HG03103 (cell line): Measurements from ENCODE around the gene USP36.

Experiments
- ATAC-seq: cut with Tn5 transposase; IDR thresholded peaks from one replicate; pipeline ENCODE4 v1.9.1; 2021; ENCODE audit warnings: low read depth; ENCODE audit not compliant: unreplicated experiment

Gene USP36

DNA sequence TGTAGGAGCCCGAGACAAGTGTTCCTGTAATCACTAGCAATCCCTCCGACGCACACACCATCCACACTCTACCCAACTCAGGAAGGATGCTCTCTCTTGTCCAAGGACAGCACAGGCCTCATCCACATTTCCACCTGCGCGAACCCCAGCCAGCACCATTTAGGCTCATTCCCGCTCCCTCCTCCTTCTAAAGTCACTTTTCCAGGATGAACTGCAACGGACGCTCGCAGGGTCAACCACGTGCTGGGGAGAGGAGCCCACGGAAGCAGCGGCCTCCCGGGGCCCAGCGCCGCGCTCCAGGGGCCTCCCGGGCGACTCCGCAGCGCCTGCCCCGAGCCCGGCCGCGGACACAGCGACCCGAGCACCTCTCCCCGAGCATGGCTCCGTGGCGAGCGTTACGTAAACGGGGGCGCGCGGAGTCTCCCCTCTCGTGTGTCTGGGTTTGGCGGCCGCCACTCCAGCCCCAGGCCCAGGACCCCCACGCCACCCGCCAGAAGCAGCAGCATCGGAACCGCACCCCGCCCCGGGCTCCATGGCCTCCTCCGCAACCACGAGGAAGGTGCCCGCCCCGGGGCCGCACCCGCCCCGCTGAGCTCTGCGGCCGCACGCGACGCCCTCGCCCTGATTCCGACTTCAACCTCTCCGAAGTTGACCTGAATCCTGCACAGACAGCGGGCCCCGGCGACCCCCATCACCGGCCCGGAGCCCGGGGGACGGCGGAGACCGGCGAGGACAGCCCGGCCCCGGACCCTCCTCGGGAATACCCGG is 668 bp downstream of the USP36 start:
- no peak for ATAC-seq

GRCh38 chr17:78839235-78839761 is 1.3 kb downstream of the USP36 start:
- ATAC-seq: no peak

- ATAC-seq: no peak
Observed at GRCh38 chr17:78838574-78839005, 2.0 kb downstream of the USP36 start.

DNA sequence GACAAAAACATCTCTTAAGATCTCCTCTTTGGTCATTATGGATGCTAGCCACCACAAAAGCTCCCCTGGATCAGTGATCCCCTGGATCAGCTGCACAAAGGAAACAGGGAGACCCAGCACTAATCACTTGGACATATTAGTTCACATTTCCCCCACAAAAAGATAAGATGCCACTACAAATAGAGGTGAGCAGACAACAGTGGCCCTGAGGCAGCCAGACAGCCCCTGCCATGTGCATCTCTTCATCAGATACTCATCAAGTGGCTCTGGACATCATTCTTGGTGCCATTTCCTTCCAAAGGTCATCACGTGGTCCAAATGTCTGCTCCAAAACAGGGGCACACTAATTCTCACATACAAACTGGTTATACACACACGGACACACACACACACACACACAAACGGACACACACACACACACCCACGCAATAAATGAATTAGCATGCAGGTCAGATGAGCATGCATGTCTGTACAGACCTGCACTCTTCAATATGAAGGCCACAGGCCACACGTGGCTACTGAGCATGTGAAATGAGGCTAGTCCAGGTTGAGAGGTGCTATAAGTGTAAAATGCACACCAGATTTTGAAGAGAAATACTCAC is 4.1 kb downstream of the USP36 start:
- ATAC-seq: no peak

- ATAC-seq: no peak
Observed at GRCh38 chr17:78834571-78834970, 6.0 kb downstream of the USP36 start.

- ATAC-seq: no peak
Observed at GRCh38 chr17:78832541-78832810, 8.1 kb downstream of the USP36 start.

- no peak for ATAC-seq
Observed at GRCh38 chr17:78831688-78832540, 8.7 kb downstream of the USP36 start.

DNA sequence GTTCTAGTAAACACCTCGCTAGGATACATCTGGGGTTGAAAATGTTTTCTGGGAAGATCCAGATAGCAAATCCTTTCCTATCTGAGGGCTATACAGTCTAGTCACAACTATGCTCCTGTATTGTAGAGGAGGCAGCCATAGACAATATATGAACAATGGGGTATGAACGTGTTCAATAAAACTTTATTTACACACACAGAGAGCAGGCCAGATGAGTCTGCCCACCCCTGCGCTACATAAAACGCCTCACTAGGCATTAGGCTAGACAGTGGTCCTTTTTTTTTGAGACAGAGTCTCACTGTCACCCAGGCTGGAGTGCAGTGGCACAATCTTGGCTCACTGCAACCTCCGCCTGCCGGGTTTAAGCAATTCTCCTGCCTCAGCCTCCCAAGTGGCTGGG is 11.1 kb downstream of the USP36 start:
- no peak for ATAC-seq

GRCh38 chr17:78828470-78829185 is 12.0 kb downstream of the USP36 start:
- ATAC-seq: no peak

GRCh38 chr17:78826836-78827509 is 13.6 kb downstream of the USP36 start:
- ATAC-seq: no peak

GRCh38 chr17:78826421-78826820 is 14.2 kb downstream of the USP36 start:
- ATAC-seq: no peak

- ATAC-seq: no peak
Observed at GRCh38 chr17:78825696-78826095, 14.9 kb downstream of the USP36 start.

- no peak for ATAC-seq
Observed at GRCh38 chr17:78824240-78824639, 16.4 kb downstream of the USP36 start.

DNA sequence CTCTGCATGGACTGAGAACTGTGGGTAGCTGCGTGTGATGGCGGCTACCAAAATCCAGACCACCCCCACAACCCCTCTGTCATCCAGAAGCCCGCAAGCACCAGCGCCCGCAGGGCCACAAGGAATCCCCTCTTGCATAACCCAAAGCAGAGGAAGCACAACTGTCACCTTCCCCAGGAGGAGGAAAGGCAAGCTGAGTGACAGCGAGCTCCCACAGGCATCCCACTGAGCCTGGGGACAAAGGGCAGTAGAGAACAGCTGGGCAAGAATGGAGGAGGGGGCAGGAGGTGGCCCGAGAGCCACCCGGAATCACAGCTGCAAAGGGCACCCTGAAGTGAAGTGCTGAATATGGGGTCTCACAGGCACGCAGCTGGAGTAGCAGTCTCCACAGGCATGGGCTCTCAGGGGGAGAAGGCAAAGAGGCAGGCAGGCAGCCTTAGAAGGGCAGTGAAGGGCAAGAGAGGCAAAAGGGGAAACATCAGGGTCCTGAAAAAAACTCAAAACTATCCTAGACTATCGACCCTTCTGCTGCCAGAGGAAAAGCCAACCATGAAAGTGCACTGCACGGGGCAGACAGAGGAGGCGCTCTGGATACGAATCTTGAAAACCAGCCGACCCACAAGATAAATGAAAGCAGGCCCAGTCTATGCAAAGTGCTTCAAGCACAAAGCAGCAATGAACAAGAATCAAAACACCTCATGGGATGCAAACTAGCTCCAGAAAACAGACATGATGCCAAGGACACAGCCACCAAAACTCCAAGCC is 17.1 kb downstream of the USP36 start:
- ATAC-seq: no peak

DNA sequence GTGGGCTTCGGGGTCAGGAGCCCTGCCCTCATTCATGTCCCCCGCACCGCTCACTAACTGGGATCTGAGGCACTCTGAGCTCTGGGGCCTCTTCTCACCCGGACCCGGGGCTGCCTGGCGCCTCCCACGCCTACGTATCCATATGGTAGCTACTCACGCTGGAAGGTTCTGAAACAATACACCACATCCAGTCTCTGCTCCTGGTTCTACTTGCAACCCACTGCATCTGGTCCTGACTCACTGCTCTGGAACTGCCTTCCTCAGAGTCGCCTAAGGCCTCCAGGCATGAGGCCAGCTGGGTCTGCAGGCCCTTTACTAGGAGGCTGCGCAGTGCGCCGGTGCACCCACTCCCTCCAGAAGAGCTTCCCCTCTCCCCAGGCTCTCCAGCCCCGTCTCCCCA is 18.1 kb downstream of the USP36 start:
- no peak for ATAC-seq

- ATAC-seq: no peak
Observed at GRCh38 chr17:78821961-78822360, 18.7 kb downstream of the USP36 start.

DNA sequence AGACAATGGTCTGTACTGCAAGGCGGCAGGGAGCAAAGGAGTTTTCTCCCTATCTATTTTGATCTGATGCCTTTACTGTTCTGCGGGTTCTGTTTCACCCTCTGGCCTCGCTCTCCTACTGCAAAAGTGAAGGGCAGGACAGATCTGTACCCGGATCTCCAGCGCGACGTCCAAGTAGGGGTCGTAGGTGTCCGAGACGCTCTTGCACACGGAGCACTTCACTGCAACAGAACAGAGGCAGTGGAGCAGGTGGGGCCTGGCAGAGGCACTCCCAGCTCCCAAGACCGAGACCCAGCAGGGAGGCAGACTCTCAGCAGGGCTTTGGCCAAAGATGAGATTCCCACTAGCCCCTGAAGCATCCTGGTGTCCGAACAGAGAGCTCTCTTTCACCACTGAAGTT is 19.8 kb downstream of the USP36 start:
- ATAC-seq: no peak

- ATAC-seq: no peak
Observed at GRCh38 chr17:78819806-78820792, 20.5 kb downstream of the USP36 start.
